Measurements from ENCODE around the gene EFHD1. TPM values are rescaled to one million over a fixed set of nuclear protein-coding genes. Genes with fewer than 3 reads are reported as not detected.

The EFHD1 gene
- polyA plus RNA-seq, 1 experiment: 76.5 TPM

GRCh38 chr2:232641153-232641848 lies 7.9 kb downstream of the EFHD1 start:
- ChIA-PET POLR2A (no interaction called here), CTCF (interaction anchor here (1.4 kb wide), 1 partner anchor 37 kb away, joined by 3 read pairs; no protein-coding TSS in a partner anchor)
- H3K4me3 ChIP-seq (ENCODE audit: low read depth, low read length): no peak overlapping the region
- no peak for DNase-seq (ENCODE audit: low read depth)
- no peak for TF ChIP-seq CTCF (IDR thresholded peaks at IDR 0.05; ENCODE audit: insufficient read depth, low read depth, low read length)
- no peaks in the 10 kb centered on the region for H3K36me3 ChIP-seq (ENCODE audit: control insufficient read depth, insufficient read depth, low read length)
- no peaks in the 10 kb centered on the region for H3K27me3 ChIP-seq (ENCODE audit: control insufficient read depth, insufficient read depth, low read length)

DNA sequence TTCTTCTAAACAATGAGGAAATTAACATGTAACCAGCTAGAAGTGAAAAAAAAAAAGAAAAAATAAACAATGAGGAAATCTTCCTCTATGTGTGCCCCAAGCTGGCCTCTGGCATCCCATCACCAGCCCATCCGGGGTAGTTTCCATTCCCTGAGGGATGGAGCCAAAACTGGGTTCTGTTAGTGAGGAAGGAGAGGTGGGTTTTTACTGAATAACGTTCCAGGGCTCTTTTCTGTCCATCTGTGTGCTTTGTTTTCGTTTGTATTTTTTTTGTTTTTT lies 9.7 kb downstream of the EFHD1 start:
- no peaks in the 10 kb centered on the region for H3K36me3 ChIP-seq (ENCODE audit: control insufficient read depth, insufficient read depth, low read length)
- no peak for DNase-seq (ENCODE audit: low read depth)
- no peak overlapping the region for H3K4me3 ChIP-seq (ENCODE audit: low read depth, low read length)
- no peaks in the 10 kb centered on the region for H3K27me3 ChIP-seq (ENCODE audit: control insufficient read depth, insufficient read depth, low read length)
- TF ChIP-seq CTCF (IDR thresholded peaks at IDR 0.05; ENCODE audit: insufficient read depth, low read depth, low read length): no peak
- ChIA-PET CTCF (no interaction called here), POLR2A (interaction anchor here (0.6 kb wide), 1 partner anchor 9 kb away, joined by 3 read pairs; no protein-coding TSS in a partner anchor)

GRCh38 chr2:232643813-232644347 lies 10.5 kb downstream of the EFHD1 start:
- CTCF ChIA-PET: no interaction called here
- no peak overlapping the region for H3K4me3 ChIP-seq (ENCODE audit: low read depth, low read length)
- POLR2A ChIA-PET: no interaction called here

GRCh38 chr2:232645061-232645460 lies 11.7 kb downstream of the EFHD1 start:
- Histone ChIP-seq H3K4me3 (ENCODE audit: low read depth, low read length) (no peak overlapping the region), H3K27me3 (ENCODE audit: control insufficient read depth, insufficient read depth, low read length) (no peaks in the 10 kb centered on the region), H3K36me3 (ENCODE audit: control insufficient read depth, insufficient read depth, low read length) (no peaks in the 10 kb centered on the region)
- TF ChIP-seq CTCF (IDR thresholded peaks at IDR 0.05; ENCODE audit: insufficient read depth, low read depth, low read length): no peak
- ChIA-PET CTCF (interaction anchor here (0.6 to 1.8 kb wide), 3 partner anchors 11 to 117 kb away, joined by 3 to 4 read pairs (median 3); partner anchors contain the start of gene EFHD1), POLR2A (interaction anchor here (0.6 to 0.7 kb wide), 3 partner anchors 9 to 586 kb away, joined by 3 to 16 read pairs (median 10); no protein-coding TSS in a partner anchor)
- no peak for DNase-seq (ENCODE audit: low read depth)

More at GRCh38 chr2:232643813-232644347, 10.5 kb downstream of the EFHD1 start:
- no peaks in the 10 kb centered on the region for H3K27me3 ChIP-seq (ENCODE audit: control insufficient read depth, insufficient read depth, low read length)
- TF ChIP-seq CTCF (IDR thresholded peaks at IDR 0.05; ENCODE audit: insufficient read depth, low read depth, low read length): no peak
- no peak for DNase-seq (ENCODE audit: low read depth)
- no peaks in the 10 kb centered on the region for H3K36me3 ChIP-seq (ENCODE audit: control insufficient read depth, insufficient read depth, low read length)

DNA sequence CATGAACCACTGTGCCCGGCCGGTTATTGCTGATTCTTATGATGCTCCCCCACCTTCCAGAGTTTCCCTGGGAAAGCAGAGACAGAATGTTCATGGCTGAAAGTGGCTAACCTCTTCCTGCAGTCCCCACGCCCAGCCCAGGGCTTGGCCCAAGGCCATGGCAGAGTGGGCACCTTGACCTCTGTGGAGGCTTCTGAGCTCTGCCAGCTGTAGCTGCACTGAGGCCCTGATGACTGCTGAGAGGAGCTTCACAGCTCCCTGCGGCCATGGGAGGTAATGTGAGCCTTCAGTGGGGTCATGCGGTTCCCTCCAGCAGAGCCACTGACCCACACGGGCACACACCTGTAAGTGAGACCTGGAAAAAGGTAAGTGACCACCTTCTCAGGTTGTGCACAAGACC lies 13.3 kb downstream of the EFHD1 start:
- no peak for TF ChIP-seq CTCF (IDR thresholded peaks at IDR 0.05; ENCODE audit: insufficient read depth, low read depth, low read length)
- Histone ChIP-seq H3K27me3 (ENCODE audit: control insufficient read depth, insufficient read depth, low read length) (no peaks in the 10 kb centered on the region), H3K36me3 (ENCODE audit: control insufficient read depth, insufficient read depth, low read length) (no peaks in the 10 kb centered on the region), H3K4me3 (ENCODE audit: low read depth, low read length) (no peak overlapping the region)
- ChIA-PET CTCF (interaction anchor here (0.5 to 1.8 kb wide), 3 partner anchors 8 to 382 kb away, joined by 3 to 4 read pairs (median 4); partner anchors contain the start of gene EFHD1), POLR2A (no interaction called here)
- DNase-seq (ENCODE audit: low read depth): no peak

Data from BJ (cell line).